ENCODE data around the gene ZNF827. TPM values are rescaled to one million over a fixed set of nuclear protein-coding genes. Genes with fewer than 3 reads are reported as not detected.

The ZNF827 gene
- total and polyA plus RNA-seq, 2 of the 13 experiments (the other 11 are each of a cell fraction or from before 2014, with no cell fraction given), result 2.8 TPM

DNA sequence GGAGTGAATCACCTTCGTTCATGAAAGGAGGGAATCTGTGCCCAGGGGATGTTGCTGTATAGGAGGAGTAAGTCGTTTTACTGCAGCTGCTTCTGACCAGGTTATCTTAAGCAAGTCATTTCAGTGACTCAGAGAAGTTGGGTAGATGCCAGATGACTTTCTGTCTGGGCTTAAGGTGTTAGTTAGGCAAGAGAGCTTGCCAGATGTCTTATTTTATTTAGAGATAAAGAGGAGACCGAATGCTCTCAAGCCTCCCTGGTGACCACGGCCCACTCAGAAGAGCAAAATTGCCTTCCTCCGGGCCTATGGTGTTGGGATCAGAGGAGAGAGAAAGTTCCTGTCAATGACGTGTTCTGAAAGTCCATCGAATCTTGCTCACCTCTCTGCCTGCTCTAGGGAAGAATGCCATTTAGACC, 16.3 kb upstream of the ZNF827 start:
- no peak for ATAC-seq
- CTCF ChIA-PET (ENCODE audit: low intra/inter-chr PET ratio, low total read pairs), result no interaction called here
- no peaks in the 10 kb centered on the region for H3K4me1 ChIP-seq (ENCODE audit: insufficient read depth, low read length)

More for the DNA sequence above, 16.3 kb upstream of the ZNF827 start:
- Histone ChIP-seq H3K27me3 (ENCODE audit: control insufficient read depth in 1 of 2, insufficient read depth in 2 of 2, low read length in 2 of 2) (peaks cover 0 to 5% of the 10 kb centered on the region in 2 experiments; a peak in 3 of 5 replicates), H3K79me2 (ENCODE audit: insufficient read depth, low read length) (no peaks in the 10 kb centered on the region), H3K4me2 (ENCODE audit: low read depth, low read length) (no peak overlapping the region), H3K27ac (ENCODE audit: extremely low read length, insufficient read depth, low read length) (no peak overlapping the region), H2AFZ (ENCODE audit: low read length) (no peak overlapping the region), H3K4me3 (replicated peaks in 1 of 3; ENCODE audit: insufficient read depth in 1 of 3, low read depth in 2 of 3, low read length in 3 of 3) (no peak overlapping the region), H4K20me1 (ENCODE audit: insufficient read depth, low read length) (no peaks in the 10 kb centered on the region), H3K9ac (ENCODE audit: insufficient read depth, low read depth, low read length) (no peak overlapping the region), H3K36me3 (replicated peaks in 1 of 2; ENCODE audit: control insufficient read depth in 1 of 2, insufficient read depth in 2 of 2, low read length in 2 of 2) (no peaks in the 10 kb centered on the region), H3K9me3 (ENCODE audit: low read length) (no peaks in the 10 kb centered on the region)
- DNase-seq (ENCODE audit: low spot score) (no peak), FAIRE-seq (no peak)
- BruUV-seq (replicated peaks), result no TSS peak
- in situ Hi-C loops (cut with HindIII; ENCODE audit: extremely low pct_ligation_motif_present, low pct_unique_long_range_greater_than_20kb), result loop anchor here (10.0 kb wide), 1 partner anchor 960 kb away; no protein-coding TSS in a partner anchor
- intact Hi-C loops (cut with micrococcal nuclease; ENCODE audit: unreplicated experiment), result no loop called here
- POLR2A ChIA-PET, result no interaction called here
- no peak for TF ChIP-seq MAFF (IDR thresholded peaks at IDR 0.05; ENCODE audit: low read depth, low read length)
- TF ChIP-seq MAFK (conservative IDR thresholded peaks at IDR 0.05 in 1 of 2, IDR thresholded peaks at IDR 0.05 in 1 of 2; ENCODE audit: low read length in 2 of 2), result no peak
- no peak for TF ChIP-seq NFYC (CRISPR knock-in tag; IDR thresholded peaks at IDR 0.05)
- TF ChIP-seq, protein P1, sequence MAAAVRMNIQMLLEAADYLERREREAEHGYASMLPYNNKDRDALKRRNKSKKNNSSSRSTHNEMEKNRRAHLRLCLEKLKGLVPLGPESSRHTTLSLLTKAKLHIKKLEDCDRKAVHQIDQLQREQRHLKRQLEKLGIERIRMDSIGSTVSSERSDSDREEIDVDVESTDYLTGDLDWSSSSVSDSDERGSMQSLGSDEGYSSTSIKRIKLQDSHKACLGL (CRISPR knock-in tag; IDR thresholded peaks at IDR 0.05), result no peak
- TF ChIP-seq, protein P2, sequence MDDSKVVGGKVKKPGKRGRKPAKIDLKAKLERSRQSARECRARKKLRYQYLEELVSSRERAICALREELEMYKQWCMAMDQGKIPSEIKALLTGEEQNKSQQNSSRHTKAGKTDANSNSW (CRISPR knock-in tag; IDR thresholded peaks at IDR 0.05; ENCODE audit: borderline replicate concordance), result no peak
- no peak for TF ChIP-seq ZNF232 (CRISPR knock-in tag; IDR thresholded peaks at IDR 0.05; ENCODE audit: borderline replicate concordance)
- TF ChIP-seq, protein P3, sequence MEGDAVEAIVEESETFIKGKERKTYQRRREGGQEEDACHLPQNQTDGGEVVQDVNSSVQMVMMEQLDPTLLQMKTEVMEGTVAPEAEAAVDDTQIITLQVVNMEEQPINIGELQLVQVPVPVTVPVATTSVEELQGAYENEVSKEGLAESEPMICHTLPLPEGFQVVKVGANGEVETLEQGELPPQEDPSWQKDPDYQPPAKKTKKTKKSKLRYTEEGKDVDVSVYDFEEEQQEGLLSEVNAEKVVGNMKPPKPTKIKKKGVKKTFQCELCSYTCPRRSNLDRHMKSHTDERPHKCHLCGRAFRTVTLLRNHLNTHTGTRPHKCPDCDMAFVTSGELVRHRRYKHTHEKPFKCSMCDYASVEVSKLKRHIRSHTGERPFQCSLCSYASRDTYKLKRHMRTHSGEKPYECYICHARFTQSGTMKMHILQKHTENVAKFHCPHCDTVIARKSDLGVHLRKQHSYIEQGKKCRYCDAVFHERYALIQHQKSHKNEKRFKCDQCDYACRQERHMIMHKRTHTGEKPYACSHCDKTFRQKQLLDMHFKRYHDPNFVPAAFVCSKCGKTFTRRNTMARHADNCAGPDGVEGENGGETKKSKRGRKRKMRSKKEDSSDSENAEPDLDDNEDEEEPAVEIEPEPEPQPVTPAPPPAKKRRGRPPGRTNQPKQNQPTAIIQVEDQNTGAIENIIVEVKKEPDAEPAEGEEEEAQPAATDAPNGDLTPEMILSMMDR (CRISPR knock-in tag; IDR thresholded peaks at IDR 0.05), result no peak
- TF ChIP-seq ZFP82 (CRISPR knock-in tag; IDR thresholded peaks at IDR 0.05; ENCODE audit: borderline replicate concordance), result no peak
- TF ChIP-seq ZNF605 (CRISPR knock-in tag; IDR thresholded peaks at IDR 0.05), result no peak
- TF ChIP-seq SUZ12 (IDR thresholded peaks at IDR 0.05; ENCODE audit: low read depth, low read length), result no peak
- no peak for TF ChIP-seq KDM3A (CRISPR knock-in tag; IDR thresholded peaks at IDR 0.05; ENCODE audit: low read depth)
- TF ChIP-seq, protein P4, sequence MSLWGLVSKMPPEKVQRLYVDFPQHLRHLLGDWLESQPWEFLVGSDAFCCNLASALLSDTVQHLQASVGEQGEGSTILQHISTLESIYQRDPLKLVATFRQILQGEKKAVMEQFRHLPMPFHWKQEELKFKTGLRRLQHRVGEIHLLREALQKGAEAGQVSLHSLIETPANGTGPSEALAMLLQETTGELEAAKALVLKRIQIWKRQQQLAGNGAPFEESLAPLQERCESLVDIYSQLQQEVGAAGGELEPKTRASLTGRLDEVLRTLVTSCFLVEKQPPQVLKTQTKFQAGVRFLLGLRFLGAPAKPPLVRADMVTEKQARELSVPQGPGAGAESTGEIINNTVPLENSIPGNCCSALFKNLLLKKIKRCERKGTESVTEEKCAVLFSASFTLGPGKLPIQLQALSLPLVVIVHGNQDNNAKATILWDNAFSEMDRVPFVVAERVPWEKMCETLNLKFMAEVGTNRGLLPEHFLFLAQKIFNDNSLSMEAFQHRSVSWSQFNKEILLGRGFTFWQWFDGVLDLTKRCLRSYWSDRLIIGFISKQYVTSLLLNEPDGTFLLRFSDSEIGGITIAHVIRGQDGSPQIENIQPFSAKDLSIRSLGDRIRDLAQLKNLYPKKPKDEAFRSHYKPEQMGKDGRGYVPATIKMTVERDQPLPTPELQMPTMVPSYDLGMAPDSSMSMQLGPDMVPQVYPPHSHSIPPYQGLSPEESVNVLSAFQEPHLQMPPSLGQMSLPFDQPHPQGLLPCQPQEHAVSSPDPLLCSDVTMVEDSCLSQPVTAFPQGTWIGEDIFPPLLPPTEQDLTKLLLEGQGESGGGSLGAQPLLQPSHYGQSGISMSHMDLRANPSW (CRISPR knock-in tag; IDR thresholded peaks at IDR 0.05; ENCODE audit: borderline replicate concordance), result no peak
- no peak for TF ChIP-seq ZNF562 (CRISPR knock-in tag; IDR thresholded peaks at IDR 0.05; ENCODE audit: borderline replicate concordance)
- no peak for TF ChIP-seq SATB2 (CRISPR knock-in tag; IDR thresholded peaks at IDR 0.05)
- TF ChIP-seq, protein P5, sequence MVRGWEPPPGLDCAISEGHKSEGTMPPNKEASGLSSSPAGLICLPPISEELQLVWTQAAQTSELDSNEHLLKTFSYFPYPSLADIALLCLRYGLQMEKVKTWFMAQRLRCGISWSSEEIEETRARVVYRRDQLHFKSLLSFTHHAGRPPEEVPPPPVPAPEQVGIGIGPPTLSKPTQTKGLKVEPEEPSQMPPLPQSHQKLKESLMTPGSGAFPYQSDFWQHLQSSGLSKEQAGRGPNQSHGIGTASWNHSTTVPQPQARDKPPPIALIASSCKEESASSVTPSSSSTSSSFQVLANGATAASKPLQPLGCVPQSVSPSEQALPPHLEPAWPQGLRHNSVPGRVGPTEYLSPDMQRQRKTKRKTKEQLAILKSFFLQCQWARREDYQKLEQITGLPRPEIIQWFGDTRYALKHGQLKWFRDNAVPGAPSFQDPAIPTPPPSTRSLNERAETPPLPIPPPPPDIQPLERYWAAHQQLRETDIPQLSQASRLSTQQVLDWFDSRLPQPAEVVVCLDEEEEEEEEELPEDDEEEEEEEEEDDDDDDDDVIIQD (CRISPR knock-in tag; IDR thresholded peaks at IDR 0.05; ENCODE audit: low read depth), result no peak
- TF ChIP-seq ZNF879 (CRISPR knock-in tag; IDR thresholded peaks at IDR 0.05), result no peak
- no peak for TF ChIP-seq HNF4A (CRISPR knock-in tag; IDR thresholded peaks at IDR 0.05)
- 3% methylated on average over 7 of the region's 7 CpGs for WGBS (ENCODE audit: low lambda C conversion rate)

Measured in HepG2 (cell line).